ENCODE results near the gene MYH11.

DNA sequence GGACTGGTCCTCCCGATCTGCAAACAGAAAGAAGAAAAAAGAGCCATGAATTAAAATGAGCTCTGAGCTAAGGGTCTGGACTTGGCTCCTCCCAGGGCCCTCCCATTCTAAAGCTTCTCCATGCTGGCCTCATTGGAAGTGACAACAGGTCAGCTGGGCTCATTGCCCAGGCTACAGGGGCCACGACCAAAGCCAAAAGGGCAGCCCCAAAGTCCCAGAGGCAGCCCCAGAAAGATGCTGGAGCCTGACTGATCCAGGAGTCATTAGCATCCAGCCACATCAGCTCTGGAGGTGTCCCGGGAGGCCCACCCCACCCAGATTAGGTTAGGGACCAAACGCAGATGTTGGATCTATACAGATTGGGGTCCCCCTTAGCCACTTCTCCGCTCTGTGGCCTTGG is 58.2 kb downstream of the MYH11 start:
- no peak for TF ChIP-seq CTCF (IDR thresholded peaks at IDR 0.05; ENCODE audit: low read depth, low read length)
- TF ChIP-seq, protein P1, sequence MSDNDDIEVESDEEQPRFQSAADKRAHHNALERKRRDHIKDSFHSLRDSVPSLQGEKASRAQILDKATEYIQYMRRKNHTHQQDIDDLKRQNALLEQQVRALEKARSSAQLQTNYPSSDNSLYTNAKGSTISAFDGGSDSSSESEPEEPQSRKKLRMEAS (IDR thresholded peaks at IDR 0.05; ENCODE audit: low read depth, low read length), result no peak
- TF ChIP-seq MYC (IDR thresholded peaks at IDR 0.05; ENCODE audit: low read depth, low read length), result no peak
- no peak for TF ChIP-seq POLR2A (IDR thresholded peaks at IDR 0.05; ENCODE audit: extremely low read depth, insufficient read length)
